Coronary artery (tissue), 2 donors: ENCODE results near the gene F10.
"Not testable (repeated sequence)": the region's sequence is repeated elsewhere in the genome, so short reads cannot be mapped to it uniquely, and the experiment has no call there.

Source experiments
- DNase-seq: peaks from one replicate; pipeline ENCODE4 v3.0.0-alpha.2; 2017; ENCODE audit warnings: low spot score
- H3K27ac ChIP-seq, 2 donors: fragments of 200-600 bp; sonication (generic); one replicate each; pipeline ENCODE4 v1.5.1; 2016 to 2019
- H3K4me3 ChIP-seq: fragments of 200-600 bp; sonication (generic); 2 replicates; pipeline ENCODE4 v1.5.1; 2016; ENCODE audit warnings: mild to moderate bottlenecking, moderate library complexity
- TF ChIP-seq, protein P1 (sequence below): fragments of 200-600 bp; sonication (generic); IDR thresholded peaks from one replicate; pipeline ENCODE4 v1.5.1; 2019; ENCODE audit warnings: antibody characterized with exemption

The F10 gene

DNA sequence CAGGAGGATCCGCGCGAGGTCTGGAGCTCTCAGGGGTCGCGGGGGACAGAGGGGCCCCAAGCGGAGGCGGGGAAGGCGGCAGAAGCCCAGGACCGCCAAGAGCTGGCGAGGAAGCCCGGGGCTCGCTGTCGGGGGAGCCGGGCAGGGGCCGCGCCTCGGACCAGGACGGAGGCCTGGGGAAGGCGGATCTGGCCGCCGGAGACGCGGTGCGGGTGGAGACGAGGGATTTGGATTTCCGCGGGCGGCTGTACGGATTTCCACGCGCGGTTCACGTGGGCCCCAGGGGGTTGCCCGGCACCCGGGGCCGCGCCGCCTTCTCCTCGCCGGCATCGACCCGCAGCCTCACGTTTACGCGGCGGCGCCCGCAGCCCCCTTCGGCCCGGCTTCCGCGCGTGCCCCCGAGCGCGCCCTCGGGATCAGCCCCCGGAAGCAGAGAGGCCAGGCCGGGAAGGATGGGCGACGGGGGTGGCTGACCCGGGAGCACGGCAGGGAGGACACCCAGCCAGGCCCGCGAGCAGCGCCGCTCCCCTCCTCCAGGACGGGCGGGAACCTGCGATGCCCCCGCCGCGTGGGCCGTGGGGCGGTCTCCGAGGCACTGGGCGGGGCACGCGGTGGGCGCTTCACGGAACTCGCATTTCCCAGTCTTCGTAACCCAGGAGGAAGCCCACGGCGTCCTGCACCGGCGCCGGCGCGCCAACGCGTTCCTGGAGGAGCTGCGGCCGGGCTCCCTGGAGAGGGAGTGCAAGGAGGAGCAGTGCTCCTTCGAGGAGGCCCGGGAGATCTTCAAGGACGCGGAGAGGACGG is 12.3 kb upstream of the F10 start:
- DNase-seq: no peak
- TF ChIP-seq, protein P1, sequence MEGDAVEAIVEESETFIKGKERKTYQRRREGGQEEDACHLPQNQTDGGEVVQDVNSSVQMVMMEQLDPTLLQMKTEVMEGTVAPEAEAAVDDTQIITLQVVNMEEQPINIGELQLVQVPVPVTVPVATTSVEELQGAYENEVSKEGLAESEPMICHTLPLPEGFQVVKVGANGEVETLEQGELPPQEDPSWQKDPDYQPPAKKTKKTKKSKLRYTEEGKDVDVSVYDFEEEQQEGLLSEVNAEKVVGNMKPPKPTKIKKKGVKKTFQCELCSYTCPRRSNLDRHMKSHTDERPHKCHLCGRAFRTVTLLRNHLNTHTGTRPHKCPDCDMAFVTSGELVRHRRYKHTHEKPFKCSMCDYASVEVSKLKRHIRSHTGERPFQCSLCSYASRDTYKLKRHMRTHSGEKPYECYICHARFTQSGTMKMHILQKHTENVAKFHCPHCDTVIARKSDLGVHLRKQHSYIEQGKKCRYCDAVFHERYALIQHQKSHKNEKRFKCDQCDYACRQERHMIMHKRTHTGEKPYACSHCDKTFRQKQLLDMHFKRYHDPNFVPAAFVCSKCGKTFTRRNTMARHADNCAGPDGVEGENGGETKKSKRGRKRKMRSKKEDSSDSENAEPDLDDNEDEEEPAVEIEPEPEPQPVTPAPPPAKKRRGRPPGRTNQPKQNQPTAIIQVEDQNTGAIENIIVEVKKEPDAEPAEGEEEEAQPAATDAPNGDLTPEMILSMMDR: no peak
- Histone ChIP-seq H3K27ac (no peak overlapping the region), H3K4me3 (peak overlapping the region; percentile 69)

DNA sequence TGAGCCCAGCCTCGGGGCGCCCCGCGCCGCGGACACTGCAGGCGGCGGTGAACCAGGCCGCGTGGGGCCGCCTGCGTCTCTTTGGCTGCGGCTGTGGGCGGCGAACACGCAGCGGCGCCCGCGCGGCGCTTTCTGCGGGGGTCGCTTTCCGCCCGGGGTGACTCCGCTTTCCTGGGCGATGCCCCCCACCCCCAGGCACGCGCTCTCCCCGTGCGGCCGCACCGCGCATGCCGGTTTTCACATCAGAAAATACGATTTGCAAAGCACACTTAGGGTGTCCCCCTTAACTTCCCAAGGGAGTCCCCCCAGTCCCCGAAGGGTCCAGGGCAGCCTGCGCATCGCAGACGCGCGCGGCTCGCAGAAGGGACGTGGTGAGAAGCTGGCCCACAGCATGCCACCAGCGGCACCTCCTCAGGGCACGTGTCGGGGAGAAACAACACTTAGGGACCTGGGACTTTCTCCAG is 11.7 kb upstream of the F10 start:
- Histone ChIP-seq H3K27ac (no peak overlapping the region), H3K4me3 (peak overlapping the region; percentile 69)
- TF ChIP-seq, protein P1: no peak
- DNase-seq: no peak

DNA sequence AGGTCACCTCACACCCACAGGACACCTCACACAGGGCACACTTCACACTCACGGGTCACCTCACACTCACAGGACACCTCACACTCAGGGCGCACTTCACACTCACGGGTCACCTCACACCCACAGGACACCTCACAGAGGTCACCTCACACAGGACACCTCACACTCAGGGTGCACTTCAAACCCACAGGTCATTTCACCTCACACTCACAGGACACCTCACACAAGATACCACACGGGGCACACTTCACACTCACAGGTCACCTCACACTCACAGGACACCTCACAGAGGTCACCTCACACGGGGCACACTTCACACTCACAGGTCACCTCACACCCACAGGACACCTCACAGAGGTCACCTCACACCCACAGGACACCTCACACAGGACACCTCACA is 10.8 kb upstream of the F10 start:
- not testable (repeated sequence) for DNase-seq, H3K27ac ChIP-seq, H3K4me3 ChIP-seq

DNA sequence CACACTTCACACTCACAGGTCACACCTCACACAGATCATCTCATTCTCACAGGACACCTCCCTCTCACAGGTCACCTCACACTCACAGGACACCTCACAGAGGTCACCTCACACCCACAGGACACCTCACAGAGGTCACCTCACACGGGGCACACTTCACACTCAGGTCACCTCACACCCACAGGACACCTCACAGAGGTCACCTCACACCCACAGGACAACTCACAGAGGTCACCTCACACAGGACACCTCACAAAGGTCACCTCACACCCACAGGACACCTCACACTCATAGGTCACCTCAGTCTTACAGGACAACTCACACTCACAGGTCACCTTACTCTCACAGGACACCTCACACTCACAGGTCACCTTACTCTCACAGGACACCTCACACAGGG is 10.1 kb upstream of the F10 start:
- not testable (repeated sequence) for H3K27ac ChIP-seq, DNase-seq, H3K4me3 ChIP-seq

DNA sequence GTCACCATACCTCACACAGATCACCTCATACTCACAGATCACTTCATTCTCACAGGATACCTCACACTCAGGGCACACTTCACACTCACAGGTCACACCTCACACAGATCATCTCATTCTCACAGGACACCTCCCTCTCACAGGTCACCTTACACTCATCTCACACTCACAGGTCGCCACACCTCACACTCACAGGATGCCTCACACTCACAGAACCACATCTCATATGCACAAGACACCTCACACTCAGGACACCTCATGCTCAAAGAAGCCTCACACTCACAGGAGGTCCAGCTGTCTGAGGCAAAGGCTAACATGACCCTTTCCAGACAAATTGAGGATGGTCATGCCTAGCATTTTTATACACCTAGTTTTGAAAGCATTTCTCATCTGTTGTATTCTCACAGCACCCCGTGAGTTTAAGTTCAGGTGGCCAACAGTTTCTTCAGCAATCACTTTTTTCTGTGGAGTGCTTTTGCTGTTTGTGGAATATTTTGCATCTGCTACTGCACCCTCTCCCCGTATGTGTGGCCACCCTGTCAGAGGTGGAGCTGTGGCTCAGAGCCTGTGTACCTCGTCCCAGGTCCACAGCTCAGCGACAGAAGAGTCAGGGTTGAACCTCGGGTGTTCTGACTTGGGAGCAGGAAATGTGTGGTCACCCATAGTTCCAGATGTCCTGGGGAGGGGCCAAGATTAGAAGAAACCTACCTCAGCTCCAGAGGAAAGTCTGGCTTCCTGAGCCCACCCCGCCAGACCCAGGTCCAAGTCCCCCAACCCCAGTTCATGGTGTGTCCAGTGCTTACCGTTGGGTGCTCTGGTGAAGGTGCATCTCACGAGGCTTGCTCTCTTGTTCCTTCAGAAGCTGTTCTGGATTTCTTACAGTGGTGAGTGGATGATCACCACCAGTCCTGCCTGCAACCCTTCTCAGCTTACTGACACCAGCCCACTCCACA is 9.4 kb upstream of the F10 start:
- TF ChIP-seq, protein P1: no peak
- no peak overlapping the region for H3K27ac ChIP-seq
- H3K4me3 ChIP-seq: no peak overlapping the region
- DNase-seq: no peak

DNA sequence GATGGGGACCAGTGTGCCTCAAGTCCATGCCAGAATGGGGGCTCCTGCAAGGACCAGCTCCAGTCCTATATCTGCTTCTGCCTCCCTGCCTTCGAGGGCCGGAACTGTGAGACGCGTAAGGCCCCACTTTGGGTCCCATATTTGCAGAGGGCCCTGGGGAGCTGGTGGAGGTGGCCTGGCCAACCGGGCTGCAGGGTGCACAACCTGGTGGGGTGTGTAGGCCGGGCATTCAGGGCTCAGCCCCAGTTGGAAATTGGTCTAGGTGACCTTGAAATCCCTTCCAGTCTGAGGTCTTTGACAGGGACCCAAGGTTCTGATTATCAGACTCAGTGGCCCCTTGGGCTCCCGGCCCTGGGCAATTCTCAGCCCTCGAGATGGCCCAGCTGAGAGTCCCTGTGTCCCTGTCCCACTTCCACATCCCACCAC is 8.7 kb upstream of the F10 start:
- Histone ChIP-seq H3K4me3 (no peak overlapping the region), H3K27ac (no peak overlapping the region)
- TF ChIP-seq, protein P1: no peak
- peak; percentile 41 for DNase-seq

DNA sequence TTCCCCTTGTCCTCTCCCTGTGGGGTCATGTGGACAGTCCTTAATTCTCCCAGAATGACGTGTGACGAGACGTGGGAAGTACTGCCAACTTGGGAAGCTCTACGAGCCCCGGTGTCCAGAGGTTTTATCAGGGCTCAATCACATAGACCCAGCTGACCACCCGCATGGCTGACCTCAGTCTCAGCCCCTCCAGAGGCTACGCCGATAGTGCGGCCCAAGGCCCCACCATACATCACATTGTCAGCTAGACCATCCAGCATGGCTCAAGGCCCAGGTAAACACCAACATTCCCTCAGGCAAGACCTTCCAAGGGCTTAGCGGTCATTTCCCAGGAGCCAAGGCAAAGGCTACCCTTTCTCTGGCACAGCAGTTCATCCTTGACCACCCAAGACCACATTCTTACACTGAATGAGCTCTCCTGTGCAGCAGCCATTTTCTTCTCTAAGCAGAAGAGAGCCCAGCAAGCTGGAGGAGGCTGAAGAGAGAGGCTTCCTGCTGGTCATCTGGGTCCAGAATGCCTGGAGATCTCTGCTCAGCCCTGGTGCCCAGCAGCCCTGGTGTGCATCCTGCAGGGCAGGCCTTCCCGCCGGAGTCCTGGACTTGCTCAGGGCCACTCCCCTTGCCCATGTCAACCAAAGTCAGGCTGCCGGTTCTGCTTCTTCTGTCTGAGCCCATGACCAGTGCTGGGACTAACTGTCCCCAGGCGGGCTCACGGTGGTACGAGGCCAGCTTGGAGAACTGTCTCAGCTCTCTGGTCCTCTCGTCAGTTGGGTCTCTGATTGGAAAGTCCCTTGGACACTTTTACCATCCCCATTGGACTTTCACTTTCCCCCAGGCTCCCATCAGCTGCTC is 7.9 kb upstream of the F10 start:
- Histone ChIP-seq H3K27ac (no peak overlapping the region), H3K4me3 (no peak overlapping the region)
- TF ChIP-seq, protein P1: no peak
- DNase-seq: peak; percentile 67
